Suprapubic skin (tissue), 3 donors: Measurements from ENCODE around the gene GEMIN8.

ENCODE experiments used
- EP300 ChIP-seq: sonication (generic); formaldehyde crosslinking; IDR thresholded peaks from one replicate; pipeline ENCODE4 v1.6.1; 2017; ENCODE audit warnings: antibody characterized with exemption
- TF ChIP-seq, protein P1 (sequence below), 2 donors: fragments of 200-600 bp in 1 of 2; fragments of 450-650 bp in 1 of 2; sonication (generic) in 1 of 2; IDR thresholded peaks; one replicate each; pipeline ENCODE4 v1.5.1; 2016 to 2019; ENCODE audit warnings: antibody characterized with exemption in 2 of 2, mild to moderate bottlenecking in 1 of 2, moderate library complexity in 1 of 2

DNA sequence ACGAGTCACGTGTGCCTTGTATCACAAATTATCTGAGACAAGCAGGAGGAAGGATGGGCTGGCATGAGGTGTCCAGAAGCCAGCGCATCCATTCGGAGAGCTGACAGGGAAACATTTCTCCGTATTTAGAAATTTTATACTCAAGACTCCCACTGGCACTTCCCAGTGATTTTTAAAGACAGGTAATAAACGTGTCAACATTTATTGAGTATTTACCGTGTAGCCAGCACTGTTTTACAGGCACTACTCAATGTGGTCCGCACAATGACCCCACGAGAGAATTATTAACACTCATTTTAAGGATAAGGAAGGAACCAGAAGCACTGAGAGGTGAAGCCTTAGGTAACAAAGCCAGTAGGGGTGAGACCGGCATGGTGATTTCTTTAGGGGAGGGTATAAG lies 23.2 kb downstream of the GEMIN8 start:
- TF ChIP-seq, protein P1, sequence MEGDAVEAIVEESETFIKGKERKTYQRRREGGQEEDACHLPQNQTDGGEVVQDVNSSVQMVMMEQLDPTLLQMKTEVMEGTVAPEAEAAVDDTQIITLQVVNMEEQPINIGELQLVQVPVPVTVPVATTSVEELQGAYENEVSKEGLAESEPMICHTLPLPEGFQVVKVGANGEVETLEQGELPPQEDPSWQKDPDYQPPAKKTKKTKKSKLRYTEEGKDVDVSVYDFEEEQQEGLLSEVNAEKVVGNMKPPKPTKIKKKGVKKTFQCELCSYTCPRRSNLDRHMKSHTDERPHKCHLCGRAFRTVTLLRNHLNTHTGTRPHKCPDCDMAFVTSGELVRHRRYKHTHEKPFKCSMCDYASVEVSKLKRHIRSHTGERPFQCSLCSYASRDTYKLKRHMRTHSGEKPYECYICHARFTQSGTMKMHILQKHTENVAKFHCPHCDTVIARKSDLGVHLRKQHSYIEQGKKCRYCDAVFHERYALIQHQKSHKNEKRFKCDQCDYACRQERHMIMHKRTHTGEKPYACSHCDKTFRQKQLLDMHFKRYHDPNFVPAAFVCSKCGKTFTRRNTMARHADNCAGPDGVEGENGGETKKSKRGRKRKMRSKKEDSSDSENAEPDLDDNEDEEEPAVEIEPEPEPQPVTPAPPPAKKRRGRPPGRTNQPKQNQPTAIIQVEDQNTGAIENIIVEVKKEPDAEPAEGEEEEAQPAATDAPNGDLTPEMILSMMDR (IDR thresholded peaks at IDR 0.05): no peak
- TF ChIP-seq EP300: no peak
